GM20431 (cell line): ENCODE data around the gene FAM221B.

ENCODE experiments used
- in situ Hi-C: fragments of 300-500 bp; cut with MseI, MboI; formaldehyde crosslinking; loops from one replicate; pipeline ENCODE4 v1.15.0; 2020; ENCODE audit warnings: low sequenced_read_pairs; ENCODE audit not compliant: unreplicated experiment

Gene FAM221B

GRCh38 chr9:35826071-35826701 lies 2.3 kb downstream of the FAM221B start:
- in situ Hi-C loops: loop anchor here (10.0 kb wide), 1 partner anchor 59 kb away; no protein-coding TSS in a partner anchor

- in situ Hi-C loops: loop anchor here (10.0 kb wide), 1 partner anchor 62 kb away; no protein-coding TSS in a partner anchor
These were observed 5.6 kb downstream of the FAM221B start for GRCh38 chr9:35822926-35823325.

- in situ Hi-C loops: loop anchor here (10.0 kb wide), 1 partner anchor 65 kb away; no protein-coding TSS in a partner anchor
These were observed 8.5 kb downstream of the FAM221B start for GRCh38 chr9:35820076-35820475.

GRCh38 chr9:35818341-35818740 lies 10.2 kb downstream of the FAM221B start:
- in situ Hi-C loops: no loop called here

GRCh38 chr9:35816708-35817107 lies 11.8 kb downstream of the FAM221B start:
- in situ Hi-C loops: no loop called here

- in situ Hi-C loops: no loop called here
These were observed 13.5 kb downstream of the FAM221B start, which contains the start of gene HINT2 for GRCh38 chr9:35814841-35815543. Gene HINT2, minus strand, starts transcription at chr9:35815042. Its CDS starts 63 bp downstream, at chr9:35814979.

- in situ Hi-C loops: no loop called here
These were observed 14.3 kb downstream of the FAM221B start for GRCh38 chr9:35814106-35814840.

- in situ Hi-C loops: no loop called here
These were observed 15.0 kb downstream of the FAM221B start for GRCh38 chr9:35813434-35814105.

GRCh38 chr9:35812025-35812602 lies 16.4 kb downstream of the FAM221B start, which contains the start of gene SPAG8:
Gene SPAG8, minus strand, starts transcription at chr9:35812262. Its CDS starts 115 bp downstream, at chr9:35812147.
- in situ Hi-C loops: no loop called here

- in situ Hi-C loops: no loop called here
These were observed 17.0 kb downstream of the FAM221B start for GRCh38 chr9:35811381-35812024.

GRCh38 chr9:35810122-35810521 lies 18.4 kb downstream of the FAM221B start:
- in situ Hi-C loops: no loop called here

- in situ Hi-C loops: no loop called here
These were observed 20.1 kb downstream of the FAM221B start for GRCh38 chr9:35808433-35808832.

- in situ Hi-C loops: no loop called here
These were observed 22.4 kb downstream of the FAM221B start for GRCh38 chr9:35806101-35806500.

GRCh38 chr9:35801328-35802128 lies 27.0 kb downstream of the FAM221B start:
- in situ Hi-C loops: no loop called here

GRCh38 chr9:35800530-35800929 lies 28.0 kb downstream of the FAM221B start:
- in situ Hi-C loops: no loop called here

- in situ Hi-C loops: no loop called here
These were observed 29.7 kb downstream of the FAM221B start for GRCh38 chr9:35798658-35799374.

GRCh38 chr9:35797311-35798109 lies 31.0 kb downstream of the FAM221B start:
- in situ Hi-C loops: no loop called here
